NOMO-1 treated with DMSO at 0.1 percent for 48 hours (cell line): ENCODE data around the gene METAP2.
"Not testable (repeated sequence)": the region's sequence is repeated elsewhere in the genome, so short reads cannot be mapped to it uniquely, and the experiment has no call there.

Experiments
- DNase-seq: peaks from one replicate; lab custom pipeline; 2025; ENCODE audit not compliant: unreplicated experiment; lab: John Stamatoyannopoulos, UW

METAP2 gene

GRCh38 chr12:95473884-95474659 is at the start of gene METAP2:
Gene METAP2, plus strand, starts transcription at chr12:95474152. Its CDS starts 28 bp downstream, at chr12:95474180.
- peak; percentile 97 for DNase-seq

- DNase-seq: no peak
These were observed 49.5 kb upstream of the METAP2 start for GRCh38 chr12:95424271-95424994.

- DNase-seq: no peak
These were observed 44.8 kb upstream of the METAP2 start for GRCh38 chr12:95429172-95429510.

GRCh38 chr12:95431120-95431519 is 42.8 kb upstream of the METAP2 start:
- DNase-seq: no peak

GRCh38 chr12:95435355-95435754 is 38.6 kb upstream of the METAP2 start:
- DNase-seq: no peak

GRCh38 chr12:95437565-95437964 is 36.4 kb upstream of the METAP2 start:
- no peak for DNase-seq

GRCh38 chr12:95439461-95440230 is 34.3 kb upstream of the METAP2 start:
- DNase-seq: peak; percentile 7

- DNase-seq: no peak
These were observed 33.6 kb upstream of the METAP2 start for GRCh38 chr12:95440401-95440800.

GRCh38 chr12:95443459-95443858 is 30.5 kb upstream of the METAP2 start:
- no peak for DNase-seq

GRCh38 chr12:95445099-95445498 is 28.9 kb upstream of the METAP2 start:
- not testable (repeated sequence) for DNase-seq

GRCh38 chr12:95445884-95446505 is 28.0 kb upstream of the METAP2 start:
- DNase-seq: no peak

GRCh38 chr12:95446506-95446900 is 27.4 kb upstream of the METAP2 start:
- DNase-seq: no peak

- not testable (repeated sequence) for DNase-seq
These were observed 24.3 kb upstream of the METAP2 start for GRCh38 chr12:95449656-95450055.

GRCh38 chr12:95452501-95452900 is 21.5 kb upstream of the METAP2 start:
- DNase-seq: peak; percentile 7

GRCh38 chr12:95453881-95454280 is 20.1 kb upstream of the METAP2 start:
- DNase-seq: not testable (repeated sequence)

- DNase-seq: not testable (repeated sequence)
These were observed 19.2 kb upstream of the METAP2 start for GRCh38 chr12:95454780-95455215.

- not testable (repeated sequence) for DNase-seq
These were observed 16.3 kb upstream of the METAP2 start for GRCh38 chr12:95457605-95458004.

GRCh38 chr12:95458761-95459160 is 15.2 kb upstream of the METAP2 start:
- no peak for DNase-seq

- no peak for DNase-seq
These were observed 14.6 kb upstream of the METAP2 start for GRCh38 chr12:95459310-95459709.

- no peak for DNase-seq
These were observed 13.8 kb upstream of the METAP2 start for GRCh38 chr12:95460105-95460504.

- no peak for DNase-seq
These were observed 13.1 kb upstream of the METAP2 start for GRCh38 chr12:95460896-95461295.
